Spleen (tissue), 7 donors: ENCODE data around the gene SHTN1.

Experiments
- POLR2A ChIP-seq, 3 donors: fragments of 450-650 bp; IDR thresholded peaks; one replicate each; pipeline ENCODE4 v1.5.1; 2017; ENCODE audit warnings: antibody characterized with exemption in 3 of 3, mild to moderate bottlenecking in 1 of 3
- POLR2AphosphoS5 ChIP-seq, 3 donors: sonication (generic); formaldehyde crosslinking; IDR thresholded peaks; one replicate each; pipeline ENCODE4 v1.5.1; 2017; ENCODE audit warnings: antibody characterized with exemption in 3 of 3
- TF ChIP-seq, protein P1 (sequence below), 11 experiments: fragments of 200-600 bp in 7 of 11; fragments of 450-650 bp in 4 of 11; sonication (generic) in 4 of 11; IDR thresholded peaks in 8 of 11; conservative IDR thresholded peaks in 3 of 11; 1 replicate in 7 of 11; 2 replicates in 4 of 11; pipeline versions ENCODE4 v1.4.0 to v1.8.0; 2016 to 2021; ENCODE audit warnings: antibody characterized with exemption in 11 of 11, inconsistent platforms in 4 of 11, mild to moderate bottlenecking in 1 of 11
- donor health status: DM: no; HTN: no; CAD: no; lungs with moderate emphysema.
- donor health status: DM: no; HTN: no; CAD: no.
- donor health status: DM: no; HTN: no; CAD: no.

DNA sequence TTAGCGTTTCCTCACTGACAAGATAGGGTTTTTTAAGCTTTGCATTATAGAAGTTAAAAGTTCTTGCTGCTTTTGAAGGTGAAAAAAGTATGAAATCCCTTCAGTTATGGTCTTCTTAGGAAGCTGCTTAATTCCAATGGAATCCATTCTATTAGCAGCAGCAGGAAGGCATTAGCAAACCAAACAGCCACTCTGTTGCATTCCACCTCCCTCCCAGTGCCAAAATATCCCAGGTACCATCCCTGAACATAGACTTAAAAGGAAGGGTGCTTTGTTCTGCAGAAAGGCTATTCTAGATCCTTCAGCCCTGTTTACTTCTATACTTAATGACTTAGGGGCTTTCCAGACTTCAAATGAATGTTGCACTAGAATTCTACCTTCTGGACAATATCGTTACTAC is 131.9 kb downstream of the SHTN1 start:
- TF ChIP-seq, protein P1, sequence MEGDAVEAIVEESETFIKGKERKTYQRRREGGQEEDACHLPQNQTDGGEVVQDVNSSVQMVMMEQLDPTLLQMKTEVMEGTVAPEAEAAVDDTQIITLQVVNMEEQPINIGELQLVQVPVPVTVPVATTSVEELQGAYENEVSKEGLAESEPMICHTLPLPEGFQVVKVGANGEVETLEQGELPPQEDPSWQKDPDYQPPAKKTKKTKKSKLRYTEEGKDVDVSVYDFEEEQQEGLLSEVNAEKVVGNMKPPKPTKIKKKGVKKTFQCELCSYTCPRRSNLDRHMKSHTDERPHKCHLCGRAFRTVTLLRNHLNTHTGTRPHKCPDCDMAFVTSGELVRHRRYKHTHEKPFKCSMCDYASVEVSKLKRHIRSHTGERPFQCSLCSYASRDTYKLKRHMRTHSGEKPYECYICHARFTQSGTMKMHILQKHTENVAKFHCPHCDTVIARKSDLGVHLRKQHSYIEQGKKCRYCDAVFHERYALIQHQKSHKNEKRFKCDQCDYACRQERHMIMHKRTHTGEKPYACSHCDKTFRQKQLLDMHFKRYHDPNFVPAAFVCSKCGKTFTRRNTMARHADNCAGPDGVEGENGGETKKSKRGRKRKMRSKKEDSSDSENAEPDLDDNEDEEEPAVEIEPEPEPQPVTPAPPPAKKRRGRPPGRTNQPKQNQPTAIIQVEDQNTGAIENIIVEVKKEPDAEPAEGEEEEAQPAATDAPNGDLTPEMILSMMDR (IDR thresholded peaks at IDR 0.05 in 8 of 11, conservative IDR thresholded peaks at IDR 0.05 in 3 of 11) = no peak
- TF ChIP-seq POLR2A (IDR thresholded peaks at IDR 0.05) (no peak), POLR2AphosphoS5 (IDR thresholded peaks at IDR 0.05) (no peak)
